GDM1 (cell line): ENCODE results near the gene BRI3BP.
"Not testable (repeated sequence)": the region's sequence is repeated elsewhere in the genome, so short reads cannot be mapped to it uniquely, and the experiment has no call there.

Experiments used
- DNase-seq: peaks from one replicate; lab custom pipeline; 2025; lab: John Stamatoyannopoulos, UW

The BRI3BP gene

GRCh38 chr12:125023065-125023464, 29.6 kb downstream of the BRI3BP start:
- no peak for DNase-seq

- DNase-seq, result no peak
Observed at GRCh38 chr12:125024949-125025563, 31.6 kb downstream of the BRI3BP start.

GRCh38 chr12:125025606-125026235, 32.3 kb downstream of the BRI3BP start:
- DNase-seq, result no peak

- DNase-seq, result no peak
Observed at GRCh38 chr12:125028106-125028505, 34.7 kb downstream of the BRI3BP start.

- DNase-seq, result no peak
Observed at GRCh38 chr12:125029761-125030358, 36.4 kb downstream of the BRI3BP start.

- not testable (repeated sequence) for DNase-seq
Observed at GRCh38 chr12:125031471-125031870, 38.0 kb downstream of the BRI3BP start.

GRCh38 chr12:125032466-125033152, 39.2 kb downstream of the BRI3BP start:
- DNase-seq, result no peak

- no peak for DNase-seq
Observed at GRCh38 chr12:125033288-125033687, 39.8 kb downstream of the BRI3BP start.

GRCh38 chr12:125038976-125039625, 45.7 kb downstream of the BRI3BP start:
- DNase-seq, result no peak

GRCh38 chr12:125049093-125049458, 55.6 kb downstream of the BRI3BP start:
- DNase-seq, result no peak

- no peak for DNase-seq
Observed at GRCh38 chr12:125050446-125050845, 57.0 kb downstream of the BRI3BP start.

GRCh38 chr12:125050868-125051267, 57.4 kb downstream of the BRI3BP start:
- no peak for DNase-seq

GRCh38 chr12:125053821-125054220, 60.4 kb downstream of the BRI3BP start:
- no peak for DNase-seq

- no peak for DNase-seq
Observed at GRCh38 chr12:125055591-125055990, 62.1 kb downstream of the BRI3BP start.

- DNase-seq, result no peak
Observed at GRCh38 chr12:125056306-125056705, 62.9 kb downstream of the BRI3BP start.

GRCh38 chr12:125057708-125058107, 64.3 kb downstream of the BRI3BP start:
- no peak for DNase-seq

- DNase-seq, result no peak
Observed at GRCh38 chr12:125061229-125061628, 67.8 kb downstream of the BRI3BP start.

GRCh38 chr12:125063522-125063921, 70.1 kb downstream of the BRI3BP start:
- DNase-seq, result not testable (repeated sequence)

GRCh38 chr12:125064492-125064891, 71.0 kb downstream of the BRI3BP start:
- DNase-seq, result no peak

GRCh38 chr12:125065021-125065918, 71.8 kb downstream of the BRI3BP start, which contains the start of gene AACS:
AACS (plus strand) TSS chr12:125065435; CDS start chr12:125065585, 150 bp downstream.
- DNase-seq, result peak; percentile 18

- DNase-seq, result no peak
Observed at GRCh38 chr12:125065919-125066570, 72.6 kb downstream of the BRI3BP start.
